H7 (cell line): Measurements from ENCODE around the gene TSBP1. TPM values are rescaled to one million over a fixed set of nuclear protein-coding genes. Genes with fewer than 3 reads are reported as not detected.

Experiments
- total RNA-seq: library from RNA; depleted of rRNA; stranded (reverse); fragments of >200 nt; shearing (Covaris generic); gene quantifications from 2 replicates; pipeline ENCODE4 v1.2.3, GENCODE V29; 2014; rRNA removed

The TSBP1 gene
- total RNA-seq, 1 experiment from 2014 or later: not detected

Other genes starting within 250 kb of the TSBP1 start
- 25.1 and 26.2 TPM in 2 replicates for gene ATF6B, start 243.7 kb downstream of the TSBP1 start, total RNA-seq
- 12.5 and 12.8 TPM in 2 replicates for gene FKBPL, start 241.6 kb downstream of the TSBP1 start, total RNA-seq
- 0.14 TPM in 1 of 2 replicates, not detected in the other for gene PRRT1, start 220.0 kb downstream of the TSBP1 start, total RNA-seq
- 24.7 and 25.5 TPM in 2 replicates for gene PPT2, start 217.8 kb downstream of the TSBP1 start, total RNA-seq
- gene EGFL8, start 207.3 kb downstream of the TSBP1 start, total RNA-seq: 4.3 and 5.9 TPM in 2 replicates
- 99.3 and 113 TPM in 2 replicates for gene AGPAT1, start 195.8 kb downstream of the TSBP1 start, total RNA-seq
- 94.6 and 99.0 TPM in 2 replicates for gene RNF5, start 193.5 kb downstream of the TSBP1 start, total RNA-seq
- gene AGER, start 187.7 kb downstream of the TSBP1 start, total RNA-seq: 2.2 and 2.8 TPM in 2 replicates
- 64.2 and 67.7 TPM in 2 replicates for gene PBX2, start 181.7 kb downstream of the TSBP1 start, total RNA-seq
- 21.2 and 26.8 TPM in 2 replicates for gene GPSM3, start 179.3 kb downstream of the TSBP1 start, total RNA-seq
- gene NOTCH4, start 147.8 kb downstream of the TSBP1 start, total RNA-seq: 0.96 and 1.6 TPM in 2 replicates
- not detected in 2 replicates for gene BTNL2, start 35.3 kb upstream of the TSBP1 start, total RNA-seq
- gene HLA-DRA, start 68.0 kb upstream of the TSBP1 start, total RNA-seq: 0.33 TPM in 1 of 2 replicates, not detected in the other
- gene HLA-DRB5, start 158.4 kb upstream of the TSBP1 start, total RNA-seq: 0.21 TPM in 1 of 2 replicates, not detected in the other
- gene HLA-DRB1, start 217.9 kb upstream of the TSBP1 start, total RNA-seq: 0.48 TPM in 1 of 2 replicates, not detected in the other